Panc1 (cell line): ENCODE data around the gene CXCL11. TPM values are rescaled to one million over a fixed set of nuclear protein-coding genes. Genes with fewer than 3 reads are reported as not detected.

Source experiments
- ATAC-seq: fragments of 200-7000 bp; cut with Tn5 transposase; 2 replicates; pipeline ENCODE4 v1.9.1; 2020; ENCODE audit warnings: mild to moderate bottlenecking, moderate library complexity
- BruUV-seq: library from RNA; stranded (reverse); fragments of 400-500 nt; replicated peaks from 2 replicates; lab custom pipeline; 2021; lab: Mats Ljungman, UMichigan
- CTCF ChIA-PET: fragments of 300-600 bp; sonication (Branson Sonifier 250); formaldehyde crosslinking; loops from one replicate; lab custom pipeline; 2022; ENCODE audit warnings: antibody characterized with exemption; lab: Charles Lee
- POLR2A ChIA-PET: fragments of 300-600 bp; sonication (Branson Sonifier 250); formaldehyde crosslinking; loops from one replicate; lab custom pipeline; 2022; ENCODE audit warnings: antibody characterized with exemption; lab: Charles Lee
- DNase-seq: peaks from one replicate; pipeline ENCODE4 v3.0.0-alpha.2; 2010; ENCODE audit warnings: low read depth, low spot score
- H3K27ac ChIP-seq: 2 replicates; pipeline ENCODE4 v1.5.1; 2011; ENCODE audit warnings: mild to moderate bottlenecking, low read length, inconsistent platforms
- H3K27me3 ChIP-seq: fragments of 200-500 bp; sonication (Bioruptor generic); 2 replicates; pipeline ENCODE4 v1.6.0; 2014; ENCODE audit warnings: low read length, inconsistent platforms; ENCODE audit not compliant: control insufficient read depth, insufficient read depth
- H3K36me3 ChIP-seq: fragments of 200-500 bp; sonication (Bioruptor generic); 2 replicates; pipeline ENCODE4 v1.5.1; 2014; ENCODE audit warnings: inconsistent platforms, mild to moderate bottlenecking, low read length, moderate library complexity; ENCODE audit not compliant: control insufficient read depth, insufficient read depth
- H3K4me1 ChIP-seq: 2 replicates; pipeline ENCODE4 v1.5.1; 2011; ENCODE audit warnings: inconsistent platforms, mild to moderate bottlenecking, low read length, moderate library complexity; ENCODE audit not compliant: control insufficient read depth, insufficient read depth
- H3K4me3 ChIP-seq, 2 experiments: 2 replicates each; pipeline ENCODE4 v1.5.1; 2011 to 2012; ENCODE audit warnings: low read depth in 2 of 2, low read length in 2 of 2, mild to moderate bottlenecking in 2 of 2, inconsistent platforms in 1 of 2, moderate library complexity in 1 of 2
- H3K9me3 ChIP-seq: fragments of 200-500 bp; sonication (Bioruptor generic); 2 replicates; pipeline ENCODE4 v1.5.1; 2014; ENCODE audit warnings: low read depth, mild to moderate bottlenecking, inconsistent platforms, low read length, moderate library complexity; ENCODE audit not compliant: control insufficient read depth, insufficient read depth
- CTCF ChIP-seq: fragments of 450-650 bp; IDR thresholded peaks from 2 replicates; pipeline ENCODE4 v1.5.1; 2017; ENCODE audit warnings: mild to moderate bottlenecking
- POLR2AphosphoS5 ChIP-seq: IDR thresholded peaks from 2 replicates; pipeline ENCODE4 v1.6.1; 2012; ENCODE audit warnings: mild to moderate bottlenecking, low read depth, low read length, moderate library complexity
- REST ChIP-seq, 2 experiments: IDR thresholded peaks; 2 replicates each; pipeline ENCODE4 v1.6.1; 2011 to 2012; ENCODE audit warnings: low read depth in 2 of 2, control low read depth in 1 of 2, low read length in 1 of 2, mild to moderate bottlenecking in 1 of 2, moderate library complexity in 1 of 2; ENCODE audit not compliant: insufficient read depth in 1 of 2
- SIN3A ChIP-seq: IDR thresholded peaks from 2 replicates; pipeline ENCODE4 v1.6.1; 2012; ENCODE audit warnings: low read depth, mild to moderate bottlenecking, low read length, moderate library complexity, borderline replicate concordance; ENCODE audit not compliant: insufficient read depth
- TCF7L2 ChIP-seq: IDR thresholded peaks from 2 replicates; pipeline ENCODE4 v1.6.1; 2011; ENCODE audit warnings: mild to moderate bottlenecking, low read depth, low read length, inconsistent platforms
- in situ Hi-C: cut with HindIII; loops from 2 replicates; pipeline ENCODE4 v1.10.0; 2016; ENCODE audit warnings: low sequenced_read_pairs, low pct_unique_long_range_greater_than_20kb
- intact Hi-C: fragments of 100-400 bp; cut with micrococcal nuclease; formaldehyde crosslinking; loops from one replicate; pipeline ENCODE4 v1.10.0; 2022; ENCODE audit not compliant: unreplicated experiment
- total RNA-seq: library from RNA; stranded (reverse); gene quantifications from one replicate; pipeline ENCODE4 v1.2.1, GENCODE V29; 2021; ENCODE audit not compliant: unreplicated experiment

CXCL11 gene
- total RNA-seq, 1 experiment from 2014 or later: not detected

- BruUV-seq: no TSS peak
- Histone ChIP-seq H3K4me1 (no peaks in the 10 kb centered on the region), H3K9me3 (no peaks in the 10 kb centered on the region), H3K36me3 (no peaks in the 10 kb centered on the region), H3K27me3 (no peaks in the 10 kb centered on the region; the same call in 1 of the 2 replicates), H3K4me3 (no peak overlapping the region), H3K27ac (no peak overlapping the region)
- intact Hi-C loops: no loop called here
- DNase-seq: no peak
- CTCF ChIA-PET: no interaction called here
- POLR2A ChIA-PET: no interaction called here
- no peak for ATAC-seq
- TF ChIP-seq TCF7L2: no peak
- no peak for TF ChIP-seq POLR2AphosphoS5
- no peak for TF ChIP-seq CTCF
- TF ChIP-seq SIN3A: no peak
- TF ChIP-seq REST (IDR thresholded peaks at IDR 0.05; ENCODE audit: insufficient read depth in 1 of 2, low read depth in 2 of 2, low read length in 1 of 2): no peak
- in situ Hi-C loops: no loop called here
These were observed 33.7 kb downstream of the CXCL11 start for GRCh38 chr4:76002176-76002575.

- Histone ChIP-seq H3K4me1 (no peaks in the 10 kb centered on the region), H3K9me3 (no peaks in the 10 kb centered on the region), H3K27me3 (no peaks in the 10 kb centered on the region; the same call in 1 of the 2 replicates), H3K36me3 (no peaks in the 10 kb centered on the region), H3K4me3 (no peak overlapping the region), H3K27ac (no peak overlapping the region)
- intact Hi-C loops: no loop called here
- no peak for TF ChIP-seq CTCF
- TF ChIP-seq POLR2AphosphoS5: no peak
- no peak for TF ChIP-seq REST (IDR thresholded peaks at IDR 0.05; ENCODE audit: insufficient read depth in 1 of 2, low read depth in 2 of 2, low read length in 1 of 2)
- no peak for TF ChIP-seq TCF7L2
- TF ChIP-seq SIN3A: no peak
- ChIA-PET CTCF (no interaction called here), POLR2A (no interaction called here)
- ATAC-seq (no peak), DNase-seq (no peak)
- BruUV-seq: no TSS peak
- in situ Hi-C loops: no loop called here
These were observed 34.2 kb downstream of the CXCL11 start for GRCh38 chr4:76001700-76002099.
